Measurements from ENCODE around the gene PIWIL4. TPM values are rescaled to one million over a fixed set of nuclear protein-coding genes. Genes with fewer than 3 reads are reported as not detected.

Gene PIWIL4
- total RNA-seq, 1 experiment from 2014 or later, result not detected

- no peak overlapping the region for H2AFZ ChIP-seq (ENCODE audit: low read length)
- TF ChIP-seq CTCF (conservative IDR thresholded peaks at IDR 0.05), result no peak
- Mint-ChIP-seq H3K27ac (no peak overlapping the region), H3K4me3 (peak overlapping the region in 1 of 2 experiments; percentile 22; a peak in 1 of 5 replicates), H3K4me1 (peaks cover 21 to 28% of the 10 kb centered on the region in 2 experiments), H3K27me3 (ENCODE audit: low read depth) (peaks cover 23% of the 10 kb centered on the region), H3K36me3 (ENCODE audit: insufficient read depth in 1 of 3, low read depth in 3 of 3) (peaks cover 0 to 5% (median 0%) of the 10 kb centered on the region in 3 experiments; a peak in 1 of 7 replicates), H3K9me3 (no peaks in the 10 kb centered on the region)
- no peak overlapping the region for H2BK12ac ChIP-seq (ENCODE audit: insufficient read length, low read depth, low read length)
- H2BK20ac ChIP-seq (ENCODE audit: low read depth, low read length, poor library complexity, severe bottlenecking), result no peak overlapping the region
- H4K8ac ChIP-seq (replicated peaks; ENCODE audit: insufficient read length, low read depth, low read length), result no peak overlapping the region
- no peaks in the 10 kb centered on the region for H3K79me1 ChIP-seq (ENCODE audit: insufficient read depth, low read depth, low read length, poor library complexity, severe bottlenecking)
- H3T11ph ChIP-seq (ENCODE audit: low read length), result no peak overlapping the region
- no peak overlapping the region for H3K23ac ChIP-seq (ENCODE audit: insufficient read length, low read depth, low read length)
- no CpG with 5 or more reads among the region's 1 CpG for WGBS (ENCODE audit: extremely low coverage, insufficient read length, low lambda C conversion rate)
- H2BK5ac ChIP-seq (ENCODE audit: insufficient read length, low read length), result no peak overlapping the region
- no peak overlapping the region for H4K91ac ChIP-seq (ENCODE audit: insufficient read length, low read depth, low read length)
- H3K9ac ChIP-seq (ENCODE audit: extremely low read depth, insufficient read length, low read length), result no peak overlapping the region
- peaks cover 15% of the 10 kb centered on the region for H3K23me2 ChIP-seq (ENCODE audit: insufficient read length, low read depth, low read length, poor library complexity, severe bottlenecking)
- no peaks in the 10 kb centered on the region for H4K20me1 ChIP-seq (ENCODE audit: control insufficient read depth, insufficient read depth, insufficient read length)
- H3K4me2 ChIP-seq (ENCODE audit: insufficient read depth, insufficient read length, low read length), result peak overlapping the region; percentile 13
- H3K27me3 ChIP-seq (ENCODE audit: insufficient read depth, low read length), result peaks cover 9% of the 10 kb centered on the region; the same call in 1 of the 2 replicates
- H3K4ac ChIP-seq (ENCODE audit: low read depth, low read length), result no peak overlapping the region
- no peak overlapping the region for H2BK15ac ChIP-seq (ENCODE audit: low read depth, low read length)
- H3K27ac ChIP-seq (ENCODE audit: insufficient read length, low read depth, low read length), result no peak overlapping the region
- peaks cover 2% of the 10 kb centered on the region; the same call in 1 of the 2 replicates for H3K79me2 ChIP-seq (ENCODE audit: insufficient read depth, low read length)
- DNase-seq, result no peak
- H2BK120ac ChIP-seq (ENCODE audit: low read depth, low read length, poor library complexity, severe bottlenecking), result no peak overlapping the region
- H3K9me3 ChIP-seq (ENCODE audit: control insufficient read depth, low read depth, low read length), result no peaks in the 10 kb centered on the region
- no peak overlapping the region for H3K18ac ChIP-seq (ENCODE audit: insufficient read length, low read depth, low read length)
- no peak overlapping the region for H4K5ac ChIP-seq (ENCODE audit: insufficient read length, low read depth, low read length)
- H3K4me1 ChIP-seq (ENCODE audit: insufficient read depth, low read length), result no peaks in the 10 kb centered on the region; the same call in none of the 2 replicates
- H3K56ac ChIP-seq (ENCODE audit: insufficient read length, low read depth, low read length), result no peak overlapping the region
- H3K14ac ChIP-seq (ENCODE audit: insufficient read depth, low read length), result no peak overlapping the region
- H2AK5ac ChIP-seq (ENCODE audit: insufficient read length, low read length), result no peak overlapping the region
These were observed 20.3 kb upstream of the PIWIL4 start for GRCh38 chr11:94546886-94547285.
